Measurements from ENCODE around the gene FECH. TPM values are rescaled to one million over a fixed set of nuclear protein-coding genes. Genes with fewer than 3 reads are reported as not detected.
A peak's percentile ranks its signal among the peaks of the same experiment; 100 is the strongest.

Gene FECH
- total and polyA plus RNA-seq, 9 of the 15 experiments (the other 6 are each of a cell fraction or from before 2014, with no cell fraction given): 19.8 to 170 (median 56.8) TPM

GRCh38 chr18:57583297-57583835 lies 3.1 kb downstream of the FECH start (continued):
- TF ChIP-seq, protein P1, sequence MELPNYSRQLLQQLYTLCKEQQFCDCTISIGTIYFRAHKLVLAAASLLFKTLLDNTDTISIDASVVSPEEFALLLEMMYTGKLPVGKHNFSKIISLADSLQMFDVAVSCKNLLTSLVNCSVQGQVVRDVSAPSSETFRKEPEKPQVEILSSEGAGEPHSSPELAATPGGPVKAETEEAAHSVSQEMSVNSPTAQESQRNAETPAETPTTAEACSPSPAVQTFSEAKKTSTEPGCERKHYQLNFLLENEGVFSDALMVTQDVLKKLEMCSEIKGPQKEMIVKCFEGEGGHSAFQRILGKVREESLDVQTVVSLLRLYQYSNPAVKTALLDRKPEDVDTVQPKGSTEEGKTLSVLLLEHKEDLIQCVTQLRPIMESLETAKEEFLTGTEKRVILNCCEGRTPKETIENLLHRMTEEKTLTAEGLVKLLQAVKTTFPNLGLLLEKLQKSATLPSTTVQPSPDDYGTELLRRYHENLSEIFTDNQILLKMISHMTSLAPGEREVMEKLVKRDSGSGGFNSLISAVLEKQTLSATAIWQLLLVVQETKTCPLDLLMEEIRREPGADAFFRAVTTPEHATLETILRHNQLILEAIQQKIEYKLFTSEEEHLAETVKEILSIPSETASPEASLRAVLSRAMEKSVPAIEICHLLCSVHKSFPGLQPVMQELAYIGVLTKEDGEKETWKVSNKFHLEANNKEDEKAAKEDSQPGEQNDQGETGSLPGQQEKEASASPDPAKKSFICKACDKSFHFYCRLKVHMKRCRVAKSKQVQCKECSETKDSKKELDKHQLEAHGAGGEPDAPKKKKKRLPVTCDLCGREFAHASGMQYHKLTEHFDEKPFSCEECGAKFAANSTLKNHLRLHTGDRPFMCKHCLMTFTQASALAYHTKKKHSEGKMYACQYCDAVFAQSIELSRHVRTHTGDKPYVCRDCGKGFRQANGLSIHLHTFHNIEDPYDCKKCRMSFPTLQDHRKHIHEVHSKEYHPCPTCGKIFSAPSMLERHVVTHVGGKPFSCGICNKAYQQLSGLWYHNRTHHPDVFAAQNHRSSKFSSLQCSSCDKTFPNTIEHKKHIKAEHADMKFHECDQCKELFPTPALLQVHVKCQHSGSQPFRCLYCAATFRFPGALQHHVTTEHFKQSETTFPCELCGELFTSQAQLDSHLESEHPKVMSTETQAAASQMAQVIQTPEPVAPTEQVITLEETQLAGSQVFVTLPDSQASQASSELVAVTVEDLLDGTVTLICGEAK (IDR thresholded peaks at IDR 0.05): no peak
- TF ChIP-seq, protein P1 (CRISPR knock-in tag; IDR thresholded peaks at IDR 0.05): no peak
- TF ChIP-seq KDM2B (CRISPR knock-in tag; IDR thresholded peaks at IDR 0.05) (no peak), ZHX1 (conservative IDR thresholded peaks at IDR 0.05; ENCODE audit: low read length) (no peak), MTF1 (CRISPR knock-in tag; IDR thresholded peaks at IDR 0.05; ENCODE audit: borderline replicate concordance) (no peak), POLR3G (IDR thresholded peaks at IDR 0.05; ENCODE audit: extremely low read depth, insufficient read length, insufficient replicate concordance) (no peak), RNF2 (IDR thresholded peaks at IDR 0.05) (peak; percentile 87), ZEB2 (IDR thresholded peaks at IDR 0.05) (0 out of 2 replicates have a peak, but pooled peaks have one; percentile 14), SMAD3 (CRISPR knock-in tag; conservative IDR thresholded peaks at IDR 0.05) (no peak), HMG20B (CRISPR knock-in tag; IDR thresholded peaks at IDR 0.05) (no peak)
- TF ChIP-seq, protein P2, sequence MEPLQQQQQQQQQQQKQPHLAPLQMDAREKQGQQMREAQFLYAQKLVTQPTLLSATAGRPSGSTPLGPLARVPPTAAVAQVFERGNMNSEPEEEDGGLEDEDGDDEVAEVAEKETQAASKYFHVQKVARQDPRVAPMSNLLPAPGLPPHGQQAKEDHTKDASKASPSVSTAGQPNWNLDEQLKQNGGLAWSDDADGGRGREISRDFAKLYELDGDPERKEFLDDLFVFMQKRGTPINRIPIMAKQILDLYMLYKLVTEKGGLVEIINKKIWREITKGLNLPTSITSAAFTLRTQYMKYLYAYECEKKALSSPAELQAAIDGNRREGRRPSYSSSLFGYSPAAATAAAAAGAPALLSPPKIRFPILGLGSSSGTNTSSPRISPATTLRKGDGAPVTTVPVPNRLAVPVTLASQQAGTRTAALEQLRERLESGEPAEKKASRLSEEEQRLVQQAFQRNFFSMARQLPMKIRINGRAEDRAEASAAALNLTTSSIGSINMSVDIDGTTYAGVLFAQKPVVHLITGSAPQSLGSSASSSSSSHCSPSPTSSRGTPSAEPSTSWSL (CRISPR knock-in tag; IDR thresholded peaks at IDR 0.05; ENCODE audit: borderline replicate concordance): no peak
- TF ChIP-seq, protein P3, sequence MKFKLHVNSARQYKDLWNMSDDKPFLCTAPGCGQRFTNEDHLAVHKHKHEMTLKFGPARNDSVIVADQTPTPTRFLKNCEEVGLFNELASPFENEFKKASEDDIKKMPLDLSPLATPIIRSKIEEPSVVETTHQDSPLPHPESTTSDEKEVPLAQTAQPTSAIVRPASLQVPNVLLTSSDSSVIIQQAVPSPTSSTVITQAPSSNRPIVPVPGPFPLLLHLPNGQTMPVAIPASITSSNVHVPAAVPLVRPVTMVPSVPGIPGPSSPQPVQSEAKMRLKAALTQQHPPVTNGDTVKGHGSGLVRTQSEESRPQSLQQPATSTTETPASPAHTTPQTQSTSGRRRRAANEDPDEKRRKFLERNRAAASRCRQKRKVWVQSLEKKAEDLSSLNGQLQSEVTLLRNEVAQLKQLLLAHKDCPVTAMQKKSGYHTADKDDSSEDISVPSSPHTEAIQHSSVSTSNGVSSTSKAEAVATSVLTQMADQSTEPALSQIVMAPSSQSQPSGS (CRISPR knock-in tag; IDR thresholded peaks at IDR 0.05): no peak
